CD4-positive, alpha-beta T cell treated with Interleukin-21 for 1 hour (primary cell): Measurements from ENCODE around the gene SPTBN5.

Source experiments
- DNase-seq: peaks from one replicate; pipeline ENCODE4 v3.0.0-alpha.2; 2020

Gene SPTBN5

DNA sequence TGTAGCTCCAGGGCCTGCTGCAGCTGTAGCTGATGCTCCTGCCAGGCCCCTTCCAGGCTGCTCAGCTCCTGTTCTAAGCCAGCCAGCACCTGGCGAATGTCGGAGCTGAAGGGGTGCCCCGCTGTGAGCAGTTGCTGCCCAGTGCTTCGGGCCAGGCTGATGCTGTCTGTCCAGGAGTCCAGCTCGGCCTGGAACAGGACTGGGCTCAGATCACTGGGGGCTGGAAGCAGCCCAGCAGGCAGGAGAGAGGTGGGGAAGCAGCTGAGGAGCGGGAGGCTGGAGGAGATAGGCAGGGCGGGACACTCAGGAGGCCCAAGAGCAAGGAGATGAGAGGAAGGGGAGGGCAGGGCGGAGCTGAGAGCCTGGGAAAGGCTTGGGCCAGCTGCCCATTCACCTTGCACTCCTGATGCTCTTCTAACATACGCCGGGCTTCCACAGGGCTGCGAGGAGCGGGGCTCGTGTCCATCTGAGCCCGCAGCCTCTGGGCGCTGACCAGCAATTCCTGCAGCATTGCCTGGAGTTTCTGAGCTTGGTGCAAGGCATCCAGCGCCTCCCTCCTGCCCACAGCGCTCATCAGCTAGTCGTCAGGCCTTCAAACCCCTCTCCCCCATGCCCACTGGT, 32.0 kb downstream of the SPTBN5 start:
- no peak for DNase-seq

DNA sequence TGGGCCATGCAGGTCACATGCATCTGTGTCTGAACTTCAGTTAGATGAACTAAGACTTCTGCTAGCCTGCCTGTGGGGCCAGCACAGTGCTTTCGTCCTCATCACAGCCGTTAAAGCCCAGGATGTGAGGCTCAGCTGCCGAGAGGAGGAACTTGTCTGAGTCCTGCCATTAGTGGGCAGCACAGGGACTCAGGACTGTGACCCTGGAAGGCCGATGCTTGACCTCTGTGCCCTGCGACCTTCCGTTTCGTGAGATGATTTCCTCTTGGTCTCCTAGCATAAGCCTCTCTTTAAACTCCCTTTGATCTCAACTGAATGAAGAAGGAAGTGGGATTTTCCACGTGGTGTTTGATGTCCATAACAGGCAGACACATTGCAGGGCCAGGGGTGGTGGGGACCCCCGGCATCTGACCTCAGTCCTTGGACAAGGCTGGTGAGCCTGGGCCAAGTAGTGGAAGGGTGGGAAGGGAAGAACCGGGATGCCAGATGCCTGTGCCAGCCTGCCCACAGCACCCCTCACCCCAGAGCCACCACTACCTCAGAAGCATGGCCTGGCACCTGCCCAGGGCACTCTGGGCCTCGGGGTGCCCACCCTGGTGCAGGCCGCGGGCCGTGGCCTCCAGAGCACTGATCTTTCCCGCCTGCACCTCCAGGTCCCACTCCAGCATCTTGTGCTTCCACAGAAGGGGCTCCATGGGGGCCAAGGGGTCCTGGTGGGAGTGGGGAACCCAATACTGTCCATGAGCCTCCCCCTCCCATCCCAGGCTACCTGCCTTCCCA, 33.6 kb downstream of the SPTBN5 start:
- DNase-seq, result no peak

DNA sequence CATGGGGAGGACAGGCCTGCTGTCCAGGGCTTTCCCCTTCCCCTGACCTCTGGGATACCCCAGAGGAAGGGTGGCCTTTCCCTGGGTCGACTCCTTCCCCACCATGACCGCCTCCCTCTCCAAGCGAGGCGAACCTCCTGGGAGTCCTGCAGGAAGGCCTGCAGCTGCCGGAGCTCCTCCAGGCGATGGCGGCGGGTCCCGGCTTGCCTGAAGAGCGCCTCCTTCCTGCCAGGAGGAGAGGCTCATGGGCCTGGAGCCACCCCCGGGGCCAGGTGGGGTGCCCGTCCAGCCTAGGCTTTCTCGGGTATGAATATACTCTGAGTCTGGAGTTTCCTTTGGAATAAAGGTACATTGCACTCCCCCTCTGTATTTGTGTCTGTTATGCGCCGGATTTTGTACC, 35.1 kb downstream of the SPTBN5 start:
- no peak for DNase-seq

DNA sequence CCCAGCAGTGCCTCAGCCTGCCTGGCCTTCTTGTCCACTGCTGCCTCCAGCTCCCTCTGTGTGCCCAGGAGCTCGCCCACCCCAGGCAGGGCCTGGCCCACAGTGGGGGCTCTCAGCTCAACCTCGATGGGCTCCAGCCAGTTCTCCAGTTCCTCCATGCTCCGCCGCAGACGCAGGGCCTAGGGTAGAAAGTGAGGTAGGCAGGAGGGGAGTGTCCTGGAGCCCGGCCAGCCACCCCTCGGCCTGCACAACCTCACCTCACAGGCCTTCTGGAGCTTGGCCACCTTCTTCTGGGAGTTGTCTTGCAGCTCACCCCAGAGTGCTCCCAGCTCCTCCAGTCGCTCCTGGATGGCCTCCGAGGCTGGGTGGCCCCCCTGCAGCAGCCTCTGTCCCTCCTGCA, 36.5 kb downstream of the SPTBN5 start:
- no peak for DNase-seq

DNA sequence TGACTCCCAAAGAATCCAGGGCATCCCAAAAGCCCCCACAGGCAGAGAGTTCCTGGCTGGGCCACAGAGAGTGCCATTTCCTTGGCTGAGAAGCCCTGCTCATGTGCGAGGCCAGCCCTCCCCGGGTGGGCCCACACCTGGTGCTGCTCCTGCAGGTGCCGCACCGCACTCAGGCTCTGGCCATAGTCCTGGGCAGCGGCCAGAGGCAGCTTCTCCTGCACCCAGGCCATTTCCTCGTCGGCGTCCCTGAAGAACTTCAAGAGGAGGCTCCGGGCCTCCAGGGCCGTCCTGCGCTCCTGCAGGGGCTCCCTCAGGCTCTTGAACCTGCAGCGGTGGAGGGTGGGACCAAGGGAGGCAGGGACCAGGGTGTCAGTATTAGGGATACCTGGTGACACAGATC, 37.1 kb downstream of the SPTBN5 start:
- DNase-seq, result no peak

DNA sequence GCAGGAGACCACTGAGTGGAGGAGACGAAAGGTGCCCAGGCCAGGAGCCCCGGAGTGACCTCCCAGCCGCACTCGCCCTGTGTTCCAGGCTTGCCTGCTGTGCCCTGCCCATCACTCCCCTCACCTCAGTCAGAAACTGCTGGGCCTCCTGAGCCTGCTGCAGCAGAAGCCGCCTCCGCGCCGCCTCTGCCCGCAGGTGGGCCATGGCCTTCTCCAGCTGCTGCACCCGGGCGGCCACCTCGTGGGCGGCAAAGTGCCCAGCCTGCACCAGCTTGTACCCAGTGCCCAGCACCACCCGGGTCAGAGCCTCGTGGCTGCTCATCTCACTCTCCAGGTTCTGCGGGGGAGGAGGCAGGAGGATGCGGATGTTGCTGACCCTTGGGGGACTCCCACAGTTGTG, 37.6 kb downstream of the SPTBN5 start:
- no peak for DNase-seq

DNA sequence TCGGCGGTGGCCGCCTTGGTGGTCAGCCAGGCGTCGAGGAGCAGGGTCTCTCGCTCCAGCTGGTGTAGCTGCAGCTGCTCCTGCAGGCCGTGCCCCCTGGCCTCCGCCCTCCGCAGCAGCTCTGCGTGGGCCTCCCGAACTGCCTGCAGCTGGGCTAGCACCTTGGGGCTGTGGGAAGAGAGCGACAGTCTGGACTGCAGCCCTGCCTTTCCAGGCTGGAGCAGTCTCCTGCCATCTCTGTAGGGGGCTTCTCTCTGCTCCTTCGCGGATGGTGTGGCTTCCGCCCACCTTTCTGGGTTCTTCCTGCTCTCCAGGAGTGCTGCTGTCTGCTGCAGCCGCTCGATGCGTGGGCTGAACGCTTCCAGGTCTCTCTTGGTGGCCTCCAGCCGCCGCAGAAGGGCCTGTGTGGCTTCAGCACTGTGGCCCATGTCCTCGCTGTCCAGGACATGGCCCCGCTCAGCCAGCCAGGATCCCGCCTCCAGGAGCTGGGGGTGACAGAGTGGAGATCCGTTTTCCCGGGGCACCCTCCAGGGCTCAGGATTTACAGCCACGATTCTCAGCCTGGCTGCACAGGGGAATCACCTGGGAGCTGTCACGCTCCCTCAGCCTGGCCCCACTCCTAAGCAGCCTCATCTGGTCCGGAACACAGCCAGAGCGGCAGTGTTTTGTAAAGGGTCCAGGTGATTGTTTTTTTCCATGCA, 38.4 kb downstream of the SPTBN5 start:
- DNase-seq, result no peak

DNA sequence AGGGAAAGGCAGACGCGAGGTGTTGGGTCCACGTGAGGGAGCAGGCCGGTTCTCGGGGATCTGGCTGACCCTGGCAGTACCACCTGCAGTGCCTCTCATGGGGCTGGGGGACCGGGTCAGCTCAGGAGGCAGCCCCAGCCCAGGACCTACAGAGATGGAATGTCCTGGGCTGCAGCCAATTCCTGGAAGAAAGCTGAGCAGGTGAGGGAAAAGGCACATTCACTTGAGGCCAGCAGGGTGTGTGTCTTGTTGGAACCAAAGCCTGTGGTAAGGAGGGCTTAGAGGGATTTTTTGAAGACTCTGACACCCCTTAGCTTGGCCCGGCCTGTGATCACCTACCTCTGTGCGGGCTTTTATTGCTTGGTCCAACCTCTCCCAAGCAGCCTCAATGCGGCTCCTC, 39.4 kb downstream of the SPTBN5 start:
- no peak for DNase-seq

DNA sequence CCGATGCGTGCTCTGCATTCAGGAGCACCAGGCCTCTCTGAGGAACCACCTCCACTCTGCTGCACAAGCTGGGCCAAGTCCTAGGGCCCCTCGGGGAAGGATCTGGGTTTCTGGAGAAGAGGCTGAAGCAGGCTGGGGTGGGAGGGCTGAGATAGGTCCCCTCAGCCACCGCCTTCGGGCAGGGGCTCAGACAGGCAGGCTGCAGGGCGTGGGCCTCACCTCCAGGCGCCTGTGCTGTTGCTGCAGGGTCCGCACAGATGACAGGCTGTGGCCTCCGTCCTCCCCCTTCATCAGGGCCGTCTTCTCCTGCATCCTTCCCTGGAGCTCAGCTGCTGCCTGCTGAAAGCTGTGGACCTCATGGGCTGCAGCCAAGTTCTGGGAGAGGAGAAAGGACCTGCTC, 40.0 kb downstream of the SPTBN5 start:
- DNase-seq, result no peak

DNA sequence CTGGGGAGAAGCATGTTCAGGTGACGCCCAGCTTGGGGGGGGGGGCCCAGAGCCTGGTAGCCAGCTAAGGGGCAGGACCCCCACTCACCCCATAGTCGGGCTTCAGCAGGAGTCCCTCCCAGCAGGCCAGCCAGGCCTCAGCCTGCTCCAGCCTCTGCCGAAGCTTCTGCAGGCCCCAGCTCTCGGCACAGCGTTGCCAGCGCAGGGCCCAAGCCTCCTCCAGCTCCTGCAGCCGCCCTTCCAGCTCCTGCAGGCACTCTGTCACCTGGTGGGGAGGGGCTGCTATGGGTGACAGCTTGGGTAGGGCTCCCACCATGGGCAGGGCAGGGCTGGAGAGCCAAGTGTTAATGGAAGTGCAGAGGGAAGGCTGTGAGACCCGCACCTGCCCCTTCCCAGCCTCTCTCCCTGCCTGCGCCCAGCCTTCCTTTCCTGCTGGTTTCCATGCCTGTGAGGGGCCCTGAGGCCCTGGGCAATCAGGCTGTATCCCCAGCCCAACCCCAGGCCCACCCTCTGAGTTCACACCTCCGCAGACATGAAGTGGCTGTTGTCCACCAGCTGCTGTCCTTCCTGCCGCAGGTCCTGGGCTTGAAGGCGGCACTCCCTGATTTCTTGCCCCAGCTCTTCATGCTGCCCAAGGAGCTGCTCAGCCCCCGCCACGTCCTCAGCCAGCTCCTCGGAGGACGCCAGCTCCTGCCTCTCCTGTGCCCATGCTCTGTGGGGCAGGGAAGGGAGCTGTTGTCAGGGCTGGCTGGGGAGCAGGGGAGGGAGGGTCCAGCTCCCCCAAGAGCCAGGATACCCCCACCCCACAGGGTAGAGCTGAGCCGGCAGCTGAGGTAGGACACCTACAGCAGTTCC, 40.9 kb downstream of the SPTBN5 start:
- DNase-seq, result no peak

DNA sequence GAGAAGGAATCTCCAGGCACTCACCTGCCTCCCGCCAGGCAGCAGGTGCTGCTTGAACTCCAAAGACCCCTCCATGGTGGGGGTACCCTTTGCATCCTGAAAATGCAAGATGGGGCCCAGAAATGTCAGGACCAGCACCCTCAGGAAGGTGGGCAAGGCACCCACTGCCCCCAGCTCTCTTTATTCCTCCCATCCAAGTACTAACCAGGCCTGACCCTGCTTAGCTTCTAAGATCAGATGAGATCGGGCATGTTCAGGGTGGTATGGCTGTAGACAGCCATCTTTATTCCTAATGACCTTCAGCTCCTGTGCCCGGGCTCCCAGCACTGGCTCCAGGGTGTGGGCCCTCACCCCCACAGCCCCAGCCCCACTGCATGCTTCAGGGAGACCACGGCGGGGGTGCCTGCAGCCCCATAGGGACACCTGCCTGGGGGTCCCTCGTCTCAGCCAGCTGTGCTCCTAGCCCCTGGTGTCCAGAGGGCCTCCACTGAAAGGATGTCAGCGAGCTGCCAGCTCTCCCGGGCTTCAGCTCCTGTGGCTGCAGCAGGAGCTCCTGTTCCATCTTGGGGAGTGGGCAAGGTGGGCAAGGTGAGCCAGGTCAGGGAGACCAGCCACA, 42.0 kb downstream of the SPTBN5 start:
- no peak for DNase-seq

DNA sequence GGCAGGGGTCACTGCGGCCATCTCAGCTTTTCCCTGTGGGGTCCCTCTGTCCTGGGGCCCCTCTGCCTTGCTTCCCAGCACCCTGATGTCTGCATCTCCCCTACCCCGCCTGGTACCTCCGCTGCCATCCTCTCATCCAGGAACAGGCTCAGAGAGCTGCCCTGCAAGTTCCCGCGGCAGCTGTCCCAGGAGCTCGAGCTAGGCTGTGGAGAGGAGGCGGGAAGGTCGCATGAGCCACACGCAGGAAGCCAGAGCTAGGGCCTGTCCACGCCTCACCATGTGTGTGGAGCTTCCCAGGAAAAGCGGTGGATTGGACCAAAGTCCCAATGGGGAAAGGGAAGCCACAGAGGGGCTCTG, 42.7 kb downstream of the SPTBN5 start:
- no peak for DNase-seq

DNA sequence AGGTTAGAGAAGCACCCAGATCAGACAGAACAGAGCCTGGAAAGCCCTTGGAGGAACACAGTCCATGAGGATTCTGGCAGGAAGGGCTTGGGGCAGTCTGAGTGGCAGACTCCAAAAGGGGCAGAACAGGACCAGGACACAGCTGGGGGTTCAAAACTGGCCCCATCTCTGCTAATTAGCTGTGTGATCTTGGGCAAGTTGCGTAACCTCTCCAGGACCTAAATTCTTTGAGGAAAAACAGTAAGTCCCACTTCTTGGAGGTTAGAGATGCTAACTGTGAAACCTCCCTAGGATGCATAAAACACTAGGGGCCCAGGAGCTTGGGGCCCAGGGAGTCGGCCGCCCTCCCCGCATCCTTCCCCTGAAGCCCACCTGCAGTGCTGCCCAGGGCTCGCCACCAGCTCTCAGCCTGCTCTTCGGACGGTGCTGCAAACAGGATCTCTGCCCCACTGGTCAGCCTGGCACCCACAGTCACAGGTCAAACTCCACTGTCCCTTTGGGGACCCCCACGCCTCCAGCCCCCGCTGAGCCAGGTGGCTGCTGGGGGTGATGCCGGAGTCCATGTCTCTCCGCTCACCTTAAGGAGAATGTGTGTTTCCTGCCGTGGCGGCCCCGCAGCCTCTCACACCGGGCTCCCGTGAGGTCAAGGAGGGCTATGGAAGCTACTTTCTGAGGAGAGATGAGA, 43.2 kb downstream of the SPTBN5 start:
- DNase-seq, result no peak

DNA sequence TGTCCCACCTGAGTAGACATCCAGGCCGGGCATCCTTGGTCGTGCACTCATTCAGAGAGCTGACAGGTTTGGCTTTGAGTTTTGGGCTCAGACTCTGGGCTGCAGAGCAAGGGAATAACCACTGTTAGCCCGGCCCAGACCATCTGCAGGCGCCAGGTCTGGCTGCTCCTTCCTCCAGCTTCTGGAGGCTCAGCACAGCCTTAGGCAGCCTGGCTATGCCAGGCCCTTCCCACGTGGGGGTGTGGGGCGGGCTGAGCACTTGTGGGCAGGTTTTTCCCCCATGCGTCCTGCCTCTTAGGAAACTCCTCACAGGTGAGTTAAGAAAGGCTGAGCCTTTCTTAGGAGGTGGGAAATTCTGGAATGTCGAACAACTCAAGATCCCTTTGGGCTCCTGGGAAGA, 44.0 kb downstream of the SPTBN5 start:
- no peak for DNase-seq

DNA sequence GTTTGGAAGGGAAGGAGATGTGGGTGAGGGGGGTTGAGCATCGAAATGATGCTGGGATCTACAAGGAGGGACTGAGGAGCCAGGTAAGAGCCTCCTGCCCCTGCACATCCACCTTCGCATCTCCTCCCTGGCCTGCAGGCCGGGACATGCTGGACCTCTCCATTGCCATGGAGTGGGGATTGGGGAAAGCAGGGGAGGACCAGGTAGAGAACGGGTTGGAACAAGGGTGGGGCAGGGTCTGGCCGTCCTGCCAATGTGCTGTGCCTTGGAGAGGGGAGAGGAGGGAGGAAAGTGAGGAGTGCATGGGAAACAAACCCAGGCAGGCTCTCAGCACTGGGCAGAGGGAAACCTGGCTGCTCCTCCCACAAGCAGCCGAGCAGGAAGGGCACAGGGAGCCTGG, 44.6 kb downstream of the SPTBN5 start:
- DNase-seq, result no peak

DNA sequence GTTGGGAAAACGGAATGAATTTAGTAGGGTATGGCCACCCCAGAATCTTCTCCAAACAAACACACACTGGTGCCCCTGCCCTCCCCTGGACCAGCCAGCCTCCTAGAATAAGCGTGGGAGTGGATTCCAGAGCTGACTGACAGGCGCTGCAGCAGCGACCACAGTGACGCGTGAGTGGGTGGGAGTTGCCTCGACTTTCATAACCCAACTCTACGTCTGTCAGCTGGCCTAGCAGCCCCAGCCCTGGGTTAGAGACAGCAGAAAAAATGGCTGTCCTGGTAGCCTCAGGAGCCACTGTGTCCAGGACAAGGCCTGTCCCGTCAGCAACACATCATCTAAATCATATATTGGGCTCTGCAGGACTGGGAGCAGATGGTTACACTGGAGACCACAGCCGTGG, 45.2 kb downstream of the SPTBN5 start:
- DNase-seq, result no peak

DNA sequence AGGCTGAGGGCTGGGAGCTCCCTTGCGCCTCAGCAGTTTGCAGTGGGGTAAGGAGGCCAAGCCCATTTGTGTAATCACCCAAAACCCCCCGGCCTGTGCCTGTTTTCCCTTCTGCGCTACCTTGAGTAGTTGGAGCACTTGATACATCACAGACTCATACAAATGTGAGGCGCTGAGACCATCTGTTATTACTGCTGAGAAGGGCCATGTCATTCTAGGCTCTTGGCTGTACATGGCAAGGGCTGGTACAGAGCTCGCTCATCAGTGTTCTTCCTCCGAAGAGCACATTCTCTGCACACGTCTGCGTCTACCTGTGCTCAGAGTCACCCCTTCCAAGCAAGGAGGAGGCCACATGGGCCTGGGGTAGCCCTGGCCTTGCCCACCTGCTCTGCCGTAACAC, 45.9 kb downstream of the SPTBN5 start:
- no peak for DNase-seq

DNA sequence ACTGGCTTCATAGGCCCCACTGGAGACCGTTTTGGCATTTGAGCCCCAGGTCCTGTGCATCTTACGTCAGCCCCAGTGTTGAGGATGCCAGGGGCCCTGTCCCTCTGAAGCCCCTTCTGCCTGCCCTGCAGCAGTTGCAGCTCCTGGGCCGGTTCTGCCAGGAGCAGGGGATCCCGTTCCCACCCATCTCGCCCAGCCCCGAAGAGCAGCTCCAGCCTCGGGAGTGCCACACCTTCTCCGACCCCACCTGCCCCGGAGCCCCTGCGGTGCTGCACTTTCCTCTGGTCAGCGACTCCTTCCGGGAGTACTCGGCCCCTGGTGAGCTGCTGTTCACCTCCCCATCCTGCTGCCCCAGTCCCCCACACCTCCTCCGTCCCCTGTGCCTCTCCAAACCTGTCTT, 46.6 kb downstream of the SPTBN5 start:
- no peak for DNase-seq

DNA sequence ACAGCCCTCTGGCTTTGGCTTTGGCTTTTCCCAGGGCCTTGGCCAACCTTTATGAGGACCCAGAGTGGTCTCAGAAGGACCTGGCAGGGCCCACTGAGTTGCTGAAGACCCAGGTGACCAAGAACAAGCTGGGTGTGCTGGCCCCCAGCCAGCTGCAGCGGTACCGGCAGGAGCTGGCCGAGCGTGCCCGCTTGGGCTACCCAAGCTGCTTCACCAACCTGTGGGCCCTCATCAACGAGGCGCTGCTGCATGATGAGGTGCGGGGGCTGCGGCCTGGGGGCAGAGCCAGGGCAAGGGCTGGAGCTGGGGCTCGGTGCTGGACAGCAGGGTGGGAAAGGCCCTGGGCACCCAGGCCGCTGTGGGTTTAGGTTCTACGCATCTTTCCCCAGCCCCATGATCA, 49.0 kb downstream of the SPTBN5 start:
- no peak for DNase-seq

DNA sequence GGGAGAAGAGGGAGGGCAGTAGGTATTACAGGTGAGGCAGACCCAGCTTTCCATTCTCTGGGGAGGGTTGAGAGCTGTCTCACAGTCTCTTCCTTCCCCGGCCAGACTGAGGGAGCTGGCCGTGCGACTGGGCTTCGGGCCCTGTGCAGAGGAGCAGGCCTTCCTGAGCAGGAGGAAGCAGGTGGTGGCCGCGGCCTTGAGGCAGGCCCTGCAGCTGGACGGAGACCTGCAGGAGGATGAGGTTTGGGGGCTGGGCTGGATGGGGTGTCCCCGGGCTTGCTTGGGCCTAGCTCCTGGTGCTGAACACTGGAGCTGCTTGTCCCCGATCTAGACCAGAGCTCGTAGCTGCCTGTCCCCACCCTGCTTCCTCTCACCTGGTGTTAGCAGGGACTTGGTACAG, 50.3 kb downstream of the SPTBN5 start:
- no peak for DNase-seq

DNA sequence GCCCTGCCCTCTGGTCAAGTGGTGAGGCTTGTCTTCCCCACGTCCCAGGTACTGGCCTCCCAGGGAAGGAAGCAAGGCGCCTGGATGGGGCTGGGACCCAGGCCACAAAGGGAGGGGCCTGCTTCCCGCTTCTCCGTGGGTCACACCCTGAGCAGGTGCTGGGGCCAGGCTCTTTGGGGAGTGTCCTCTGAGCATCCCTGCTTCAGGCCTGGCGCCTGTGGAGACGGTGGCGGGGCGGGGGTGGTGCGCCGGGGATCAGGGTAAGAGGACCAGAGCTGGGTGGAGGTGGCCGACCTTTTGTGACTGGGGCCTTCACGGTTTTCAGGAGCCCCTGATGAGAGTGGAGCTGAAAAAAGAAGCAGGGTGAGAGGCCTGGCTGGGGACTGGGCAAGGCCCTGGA, 51.6 kb downstream of the SPTBN5 start:
- no peak for DNase-seq

DNA sequence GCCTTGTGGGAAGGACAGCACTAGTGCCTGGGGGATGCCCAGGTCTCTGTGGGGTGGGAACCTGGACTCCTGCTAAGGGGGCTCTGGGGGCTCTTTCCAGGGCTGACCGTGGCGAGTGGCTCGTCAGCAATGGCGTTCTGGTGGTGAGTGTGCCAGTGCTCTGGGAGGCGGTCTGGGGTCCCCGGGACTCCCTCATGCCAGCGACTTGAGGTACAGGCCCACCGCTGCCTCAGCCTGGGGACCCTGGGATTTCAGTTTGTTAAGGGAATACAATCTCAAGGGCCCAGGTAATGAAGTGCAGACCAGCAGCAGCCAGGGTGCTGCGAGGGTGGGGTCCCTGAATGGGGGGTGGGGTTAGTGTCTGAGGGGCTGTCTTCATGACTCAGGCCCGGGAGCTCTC, 52.7 kb downstream of the SPTBN5 start:
- DNase-seq, result no peak
